AG08396 (cell line): ENCODE measurements around the gene CD19.
"Not testable (repeated sequence)": the region's sequence is repeated elsewhere in the genome, so short reads cannot be mapped to it uniquely, and the experiment has no call there.

Experiments
- DNase-seq: peaks from one replicate; pipeline ENCODE4 v3.0.0; 2012; ENCODE audit warnings: low spot score, mixed read lengths

The CD19 gene

GRCh38 chr16:28931801-28932225 lies at the start of gene CD19:
TSS of gene CD19 (plus strand) at chr16:28931971. CDS start at chr16:28932001, 30 bp downstream.
- no peak for DNase-seq

- DNase-seq: no peak
These were observed 49.1 kb upstream of the CD19 start for GRCh38 chr16:28882551-28883160.

GRCh38 chr16:28883221-28883996 lies 48.4 kb upstream of the CD19 start:
- DNase-seq: no peak

DNA sequence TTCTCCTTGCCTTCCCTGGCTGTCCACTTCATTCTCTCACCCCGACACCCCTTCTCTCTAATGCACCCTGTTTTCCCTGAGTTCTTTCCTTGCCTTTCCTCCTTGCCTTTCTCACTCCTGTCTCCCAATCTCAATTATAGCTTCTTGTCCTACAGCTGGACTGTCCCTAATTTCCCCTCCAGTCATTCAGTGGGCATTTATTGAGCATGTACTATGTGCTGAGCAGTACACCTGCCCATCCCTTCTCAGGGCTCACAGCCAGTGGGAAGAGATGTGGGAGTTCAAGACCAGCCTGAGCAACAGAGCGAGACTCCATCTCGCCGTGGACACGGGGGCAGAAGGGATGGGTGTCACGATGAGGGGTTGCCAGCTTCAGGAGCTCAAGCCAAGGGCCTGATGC lies 47.7 kb upstream of the CD19 start:
- DNase-seq: no peak

GRCh38 chr16:28886945-28887344 lies 44.8 kb upstream of the CD19 start:
- no peak for DNase-seq

GRCh38 chr16:28890355-28890754 lies 41.4 kb upstream of the CD19 start:
- not testable (repeated sequence) for DNase-seq

DNA sequence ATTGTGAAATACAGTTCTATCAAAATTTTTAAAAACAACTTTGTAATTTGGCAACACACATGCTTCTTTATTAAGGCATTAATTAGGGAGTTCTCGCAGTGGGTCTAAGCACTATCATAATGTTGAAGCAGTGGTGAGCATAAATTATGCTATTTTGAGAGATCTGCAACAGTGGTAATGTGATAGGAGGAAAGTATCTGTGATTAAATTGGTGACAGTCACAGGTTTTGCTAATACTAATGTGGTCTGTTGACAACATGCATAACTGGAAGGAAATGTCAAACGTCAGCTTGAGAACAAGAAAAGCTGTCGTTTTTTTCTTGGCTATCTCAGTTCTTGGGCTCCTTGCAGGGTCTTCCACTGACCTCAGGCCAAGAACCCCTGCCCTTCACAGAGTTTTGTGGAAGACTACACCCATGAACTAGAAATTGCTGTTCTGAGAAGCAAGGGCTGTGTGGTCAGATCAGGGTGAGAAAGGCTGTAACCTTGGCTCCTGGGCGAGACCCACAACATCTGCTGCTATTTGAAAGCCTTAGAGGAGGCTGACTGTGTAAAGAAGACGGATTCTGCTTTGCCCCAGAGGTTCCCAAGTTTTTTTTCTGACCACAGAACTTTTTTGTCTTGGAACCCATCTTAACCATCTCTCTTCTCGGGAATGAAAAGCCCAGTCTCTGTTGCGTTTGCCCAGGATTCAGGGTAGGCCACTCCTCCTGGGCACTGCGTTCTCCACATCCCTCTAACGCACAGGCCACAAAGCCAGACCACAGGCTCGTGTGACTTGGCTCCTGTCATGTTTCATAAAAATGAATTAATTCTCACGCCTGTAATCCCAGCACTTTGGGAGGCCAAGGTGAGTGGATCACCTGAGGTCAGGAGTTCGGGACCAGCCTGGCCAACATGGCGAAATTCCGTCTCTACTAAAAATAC lies 39.5 kb upstream of the CD19 start:
- DNase-seq: no peak

GRCh38 chr16:28893291-28893690 lies 38.5 kb upstream of the CD19 start:
- no peak for DNase-seq

GRCh38 chr16:28895609-28896008 lies 36.2 kb upstream of the CD19 start:
- DNase-seq: no peak

- no peak for DNase-seq
These were observed 33.9 kb upstream of the CD19 start for GRCh38 chr16:28897826-28898225.

GRCh38 chr16:28898266-28898665 lies 33.5 kb upstream of the CD19 start:
- no peak for DNase-seq

- no peak for DNase-seq
These were observed 32.8 kb upstream of the CD19 start for GRCh38 chr16:28898942-28899341.

GRCh38 chr16:28899882-28900590 lies 31.7 kb upstream of the CD19 start:
- DNase-seq: no peak

- DNase-seq: no peak
These were observed 31.2 kb upstream of the CD19 start for GRCh38 chr16:28900601-28901000.

DNA sequence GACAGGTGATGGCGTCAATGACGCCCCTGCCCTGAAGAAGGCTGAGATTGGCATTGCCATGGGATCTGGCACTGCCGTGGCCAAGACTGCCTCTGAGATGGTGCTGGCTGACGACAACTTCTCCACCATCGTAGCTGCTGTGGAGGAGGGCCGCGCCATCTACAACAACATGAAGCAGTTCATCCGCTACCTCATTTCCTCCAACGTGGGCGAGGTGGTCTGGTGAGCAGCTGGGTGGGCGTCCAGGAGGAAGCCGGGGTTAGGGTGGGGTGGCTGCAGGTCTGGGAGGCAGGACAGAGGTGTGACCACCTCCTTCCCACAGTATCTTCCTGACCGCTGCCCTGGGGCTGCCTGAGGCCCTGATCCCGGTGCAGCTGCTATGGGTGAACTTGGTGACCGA lies 29.9 kb upstream of the CD19 start:
- DNase-seq: no peak

- DNase-seq: no peak
These were observed 28.9 kb upstream of the CD19 start for GRCh38 chr16:28902909-28903308.

- DNase-seq: no peak
These were observed 28.3 kb upstream of the CD19 start for GRCh38 chr16:28903344-28904042.

DNA sequence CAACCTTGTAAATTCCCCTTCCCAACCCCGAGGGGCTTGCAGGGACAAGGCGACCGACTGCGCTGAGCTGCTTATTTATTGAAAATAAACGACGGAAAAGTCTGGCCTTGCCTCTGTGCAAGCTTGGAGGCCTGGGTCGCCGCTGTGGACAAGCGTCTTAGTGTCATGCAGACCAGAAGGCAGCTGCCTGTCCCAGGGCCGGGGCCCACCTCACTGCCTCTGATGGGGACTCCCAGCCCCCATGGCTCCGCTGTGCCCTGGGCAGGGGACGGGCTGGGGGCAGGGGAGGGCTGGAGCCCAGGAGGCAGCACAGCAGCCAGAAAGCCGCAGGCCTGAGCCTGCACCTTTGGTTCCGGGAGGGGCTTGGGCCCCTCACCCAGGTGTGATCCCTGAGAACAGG lies 27.4 kb upstream of the CD19 start:
- DNase-seq: no peak

DNA sequence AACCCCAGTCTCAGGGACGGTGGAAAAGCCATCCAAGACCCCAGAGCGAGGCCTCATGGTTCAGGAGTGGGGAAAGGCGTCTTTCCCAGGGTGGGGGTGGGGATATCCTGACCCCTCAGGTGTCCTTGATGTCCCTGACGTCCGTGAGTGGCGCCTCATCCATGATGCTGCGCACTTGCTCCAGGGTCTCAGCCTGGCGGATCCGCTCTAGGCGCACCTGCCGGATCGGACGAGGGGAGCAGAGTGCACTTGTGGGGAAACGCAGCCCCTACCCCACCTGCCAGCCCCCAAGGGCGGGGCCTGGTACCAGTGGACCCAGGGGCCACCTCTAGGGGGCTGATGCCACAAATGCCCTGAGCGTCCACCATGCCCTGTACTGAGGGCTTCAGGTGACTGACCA lies 26.9 kb upstream of the CD19 start:
- no peak for DNase-seq

DNA sequence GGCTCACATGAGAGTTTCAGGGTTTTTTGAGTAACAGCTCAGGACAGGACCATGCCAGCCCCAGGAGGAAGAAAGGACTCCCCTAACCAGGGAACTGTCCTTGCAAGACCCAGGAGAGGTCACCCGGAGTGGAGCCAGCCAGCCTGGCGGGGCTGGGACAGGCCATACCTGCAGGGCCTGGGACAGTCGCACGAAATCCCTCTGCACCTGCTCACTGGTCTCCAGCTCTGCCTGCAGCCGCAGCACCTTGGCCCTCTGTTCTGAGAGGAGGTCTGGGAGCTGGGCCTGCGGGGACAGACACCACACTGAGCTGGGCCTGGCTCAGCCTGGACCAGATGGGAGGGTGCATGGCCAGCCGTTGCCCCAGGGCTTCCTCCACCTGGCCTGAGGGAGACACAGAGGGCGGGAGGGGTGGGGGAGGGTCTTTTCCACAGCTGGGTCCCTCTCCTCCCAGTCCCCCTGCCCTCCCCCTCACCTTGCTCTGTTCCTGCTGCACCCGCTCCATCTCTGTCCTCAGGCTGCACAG lies 26.5 kb upstream of the CD19 start:
- no peak for DNase-seq

DNA sequence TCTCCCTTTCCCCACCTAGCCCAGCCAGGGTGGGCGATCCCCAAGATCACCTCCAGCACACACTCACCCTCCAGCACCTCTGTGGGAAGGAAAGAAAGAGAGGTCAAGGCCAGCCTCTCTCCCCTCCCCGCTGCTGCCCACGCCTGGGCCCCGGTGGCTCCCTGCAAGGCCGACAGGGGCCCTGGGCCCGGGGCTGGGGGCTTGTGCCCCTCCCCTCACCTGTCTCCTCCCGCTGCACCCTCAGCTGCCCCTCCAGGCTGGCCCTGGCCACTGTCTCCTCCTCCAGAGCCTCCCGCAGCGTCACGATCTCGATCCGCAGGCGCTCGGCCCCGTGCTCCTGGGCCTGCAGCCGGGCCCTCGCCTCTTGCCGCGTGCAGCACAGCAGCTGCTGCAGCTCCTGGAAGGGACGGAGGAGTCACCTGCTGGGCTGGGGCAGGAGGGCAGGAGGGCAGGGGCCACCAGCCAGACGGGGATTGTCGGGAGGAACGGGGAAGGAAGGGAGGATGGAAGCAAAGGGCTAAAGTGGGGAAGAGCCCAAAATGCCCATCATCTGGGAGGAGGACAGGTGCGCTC lies 25.9 kb upstream of the CD19 start:
- DNase-seq: no peak
